Bronchial epithelial cell (primary cell): ENCODE results near the gene MYH11. TPM values are rescaled to one million over a fixed set of nuclear protein-coding genes. Genes with fewer than 3 reads are reported as not detected.
A peak's percentile ranks its signal among the peaks of the same experiment; 100 is the strongest.

Experiments
- DNase-seq: peaks from one replicate; pipeline ENCODE4 v3.0.0-alpha.2; 2010; ENCODE audit warnings: low read depth
- FAIRE-seq: peaks from 2 replicates; lab custom pipeline; 2011; peaks lifted over from hg19 to GRCh38; lab: Jason Lieb, UNC
- H3K27me3 ChIP-seq: 2 replicates; pipeline ENCODE4 v1.5.1; 2011; ENCODE audit warnings: low read length; ENCODE audit not compliant: control insufficient read depth, insufficient read depth
- H3K36me3 ChIP-seq: 2 replicates; pipeline ENCODE4 v1.5.1; 2011; ENCODE audit warnings: low read length; ENCODE audit not compliant: control insufficient read depth, insufficient read depth
- H3K4me3 ChIP-seq: 2 replicates; pipeline ENCODE4 v1.5.1; 2011; ENCODE audit warnings: mild to moderate bottlenecking, low read depth, low read length, control low read depth
- total RNA-seq: library from RNA; depleted of rRNA; stranded (reverse); fragments of >200 nt; gene quantifications from 2 replicates; pipeline ENCODE4 v1.2.1, GENCODE V29; 2014
- TF ChIP-seq, protein P1 (sequence below): IDR thresholded peaks from 2 replicates; pipeline ENCODE4 v1.5.1; 2011; ENCODE audit warnings: mild to moderate bottlenecking, moderate library complexity, low read length, control low read depth, inconsistent platforms; ENCODE audit not compliant: insufficient read depth, severe bottlenecking

The MYH11 gene
- total RNA-seq, 1 donor from 2014 or later: under 0.01 TPM

DNA sequence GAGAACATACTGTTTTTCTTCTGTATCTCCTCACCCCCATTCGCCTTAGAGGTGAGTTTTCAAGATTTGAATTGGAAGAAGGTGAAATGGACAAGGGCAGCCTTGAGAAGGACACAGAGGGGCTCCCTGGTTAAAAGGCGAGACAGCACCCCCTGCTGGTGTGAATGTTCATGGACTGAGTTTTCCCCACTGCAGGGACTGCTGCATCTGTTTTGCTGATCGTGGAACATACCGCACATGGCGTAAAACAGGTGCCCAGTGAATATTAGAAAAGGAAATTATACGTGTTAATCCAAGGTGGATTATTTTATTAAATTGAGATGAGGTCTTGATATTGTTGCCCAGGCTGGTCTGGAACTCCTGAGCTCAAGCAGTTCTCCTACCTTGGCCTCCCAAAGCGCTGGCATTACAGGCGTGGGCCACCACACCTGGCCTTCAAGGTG is 152.3 kb downstream of the MYH11 start:
- Histone ChIP-seq H3K36me3 (peaks cover 20% of the 10 kb centered on the region), H3K4me3 (no peak overlapping the region), H3K27me3 (no peaks in the 10 kb centered on the region)
- FAIRE-seq: no peak
- DNase-seq: peak; percentile 50
- TF ChIP-seq, protein P1, sequence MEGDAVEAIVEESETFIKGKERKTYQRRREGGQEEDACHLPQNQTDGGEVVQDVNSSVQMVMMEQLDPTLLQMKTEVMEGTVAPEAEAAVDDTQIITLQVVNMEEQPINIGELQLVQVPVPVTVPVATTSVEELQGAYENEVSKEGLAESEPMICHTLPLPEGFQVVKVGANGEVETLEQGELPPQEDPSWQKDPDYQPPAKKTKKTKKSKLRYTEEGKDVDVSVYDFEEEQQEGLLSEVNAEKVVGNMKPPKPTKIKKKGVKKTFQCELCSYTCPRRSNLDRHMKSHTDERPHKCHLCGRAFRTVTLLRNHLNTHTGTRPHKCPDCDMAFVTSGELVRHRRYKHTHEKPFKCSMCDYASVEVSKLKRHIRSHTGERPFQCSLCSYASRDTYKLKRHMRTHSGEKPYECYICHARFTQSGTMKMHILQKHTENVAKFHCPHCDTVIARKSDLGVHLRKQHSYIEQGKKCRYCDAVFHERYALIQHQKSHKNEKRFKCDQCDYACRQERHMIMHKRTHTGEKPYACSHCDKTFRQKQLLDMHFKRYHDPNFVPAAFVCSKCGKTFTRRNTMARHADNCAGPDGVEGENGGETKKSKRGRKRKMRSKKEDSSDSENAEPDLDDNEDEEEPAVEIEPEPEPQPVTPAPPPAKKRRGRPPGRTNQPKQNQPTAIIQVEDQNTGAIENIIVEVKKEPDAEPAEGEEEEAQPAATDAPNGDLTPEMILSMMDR: peak; percentile 83

DNA sequence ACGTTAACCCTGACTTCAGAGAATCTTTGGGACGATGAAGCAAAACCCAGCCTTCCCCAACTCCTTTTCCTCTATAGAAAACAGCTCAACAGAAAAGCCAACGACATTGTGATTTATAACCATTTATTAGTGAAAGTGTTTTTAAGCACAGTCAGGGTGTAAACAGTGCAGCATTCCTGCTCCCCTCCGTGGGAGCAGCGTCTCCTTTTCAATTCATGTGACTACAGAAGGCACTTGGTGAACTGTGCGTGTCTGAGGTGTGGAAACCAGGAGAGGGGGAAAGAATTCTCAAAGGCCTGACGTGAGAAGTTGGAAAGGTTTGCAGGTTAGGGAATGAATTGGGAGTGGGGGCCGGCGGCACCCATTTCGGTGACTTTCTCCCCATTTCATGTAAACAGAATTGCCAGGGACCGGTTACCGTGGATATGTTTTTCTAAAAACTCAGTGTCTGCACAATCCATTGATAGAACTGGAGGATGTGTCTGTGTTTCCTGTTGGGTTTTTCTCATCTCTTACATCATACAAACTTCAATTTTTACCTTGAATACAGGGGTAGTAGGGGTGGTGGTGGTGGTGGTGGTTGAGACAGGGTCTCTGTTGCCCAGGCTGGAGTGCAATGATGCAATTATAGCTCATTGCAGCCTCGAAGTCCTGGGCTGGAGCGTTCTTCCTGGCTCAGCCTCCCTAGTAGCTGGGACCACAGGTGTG is 153.6 kb downstream of the MYH11 start:
- H3K36me3 ChIP-seq: peaks cover 22% of the 10 kb centered on the region
- H3K4me3 ChIP-seq: no peak overlapping the region
- FAIRE-seq (no peak), DNase-seq (no peak)
- TF ChIP-seq, protein P1: no peak
- H3K27me3 ChIP-seq: no peaks in the 10 kb centered on the region

DNA sequence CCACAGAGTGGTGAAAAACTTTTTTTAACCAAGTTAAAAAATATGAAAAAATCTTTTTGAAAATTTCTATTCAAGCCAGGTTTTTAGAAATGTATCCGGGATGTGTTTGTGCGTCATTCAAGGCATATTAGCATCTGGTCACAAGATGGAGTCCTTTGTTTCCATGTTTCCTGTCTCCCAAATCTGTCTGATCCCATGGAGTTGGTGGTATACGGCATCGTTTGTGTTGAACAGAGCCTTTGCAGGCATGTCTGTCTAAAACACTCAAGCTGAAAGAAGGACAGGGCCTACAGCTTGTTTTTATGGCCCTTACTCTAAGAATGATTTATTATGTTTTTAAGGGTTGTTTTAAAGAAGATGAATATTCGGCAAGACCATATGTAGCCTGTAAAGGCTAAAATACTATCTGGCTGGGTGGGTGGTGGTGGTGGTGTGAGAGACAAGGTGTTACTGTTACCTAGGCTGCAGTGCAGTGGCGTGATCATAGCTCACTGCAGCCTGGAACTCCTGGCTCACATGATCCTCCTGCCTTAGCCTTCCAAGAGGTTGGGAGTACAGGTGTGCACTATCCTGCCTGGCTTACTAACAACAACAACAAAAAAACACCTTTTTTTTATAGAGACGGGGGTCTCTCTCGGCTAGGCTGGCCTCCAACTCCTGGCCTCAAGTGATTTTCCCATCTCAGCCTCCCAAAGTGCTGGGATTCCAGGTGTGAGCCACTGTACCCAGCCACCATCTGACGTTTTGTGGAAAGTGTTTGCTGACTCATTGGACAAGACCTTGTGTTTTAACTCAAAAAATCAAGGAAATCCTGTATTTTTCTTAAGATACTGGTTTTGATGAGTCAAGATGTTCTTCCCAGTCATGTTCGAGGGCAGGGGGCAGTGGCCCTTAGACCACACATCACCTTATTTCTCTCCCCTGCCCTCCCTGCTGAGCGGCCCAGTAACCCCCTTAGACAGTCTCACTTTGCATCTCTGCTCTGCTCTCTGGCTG is 154.6 kb downstream of the MYH11 start:
- TF ChIP-seq, protein P1: no peak
- FAIRE-seq: no peak
- Histone ChIP-seq H3K36me3 (peaks cover 22% of the 10 kb centered on the region), H3K27me3 (no peaks in the 10 kb centered on the region), H3K4me3 (no peak overlapping the region)
- no peak for DNase-seq

DNA sequence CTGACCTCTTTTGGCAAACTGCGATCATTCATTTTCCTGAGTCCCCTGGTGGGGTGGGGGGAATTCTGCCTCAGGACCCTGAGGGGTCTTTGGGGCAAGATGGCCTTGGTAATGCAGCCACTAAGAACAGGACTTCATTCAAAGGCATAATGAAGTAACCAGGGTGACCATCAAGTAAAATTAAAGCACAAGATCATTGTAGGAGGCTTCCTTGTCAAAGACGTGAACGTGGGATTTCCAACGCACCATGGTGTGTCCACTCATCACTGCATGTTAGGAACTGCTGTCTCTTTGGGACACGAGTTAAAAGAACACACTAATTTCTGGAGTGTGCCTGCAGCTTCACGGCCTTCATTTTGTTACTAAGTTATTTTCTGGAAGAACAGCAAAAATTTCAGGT is 155.5 kb downstream of the MYH11 start:
- H3K4me3 ChIP-seq: no peak overlapping the region
- H3K36me3 ChIP-seq: peaks cover 27% of the 10 kb centered on the region
- no peaks in the 10 kb centered on the region for H3K27me3 ChIP-seq
- FAIRE-seq (peak; percentile 40), DNase-seq (no peak)
- TF ChIP-seq, protein P1: no peak

DNA sequence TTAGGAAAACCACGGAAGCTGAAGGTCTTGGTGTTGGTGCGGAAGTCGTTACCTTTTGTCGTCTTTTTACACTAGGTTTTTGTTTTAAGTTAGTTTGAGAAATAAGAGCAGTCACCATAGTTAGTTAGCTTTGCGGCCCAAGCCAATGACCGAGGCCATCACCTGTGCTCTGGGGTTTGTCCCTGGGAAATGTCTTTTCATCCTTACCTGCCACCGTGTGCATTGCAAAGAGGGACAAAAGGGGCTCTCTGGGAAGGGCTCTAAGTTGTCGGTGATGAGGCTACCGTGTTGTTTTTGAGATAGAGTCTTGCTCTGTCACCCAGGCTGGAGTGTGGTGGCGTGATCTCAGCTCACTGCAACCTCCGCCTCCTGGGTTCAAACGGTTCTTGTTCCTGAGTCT is 157.0 kb downstream of the MYH11 start:
- TF ChIP-seq, protein P1: no peak
- FAIRE-seq (no peak), DNase-seq (no peak)
- Histone ChIP-seq H3K36me3 (peaks cover 29% of the 10 kb centered on the region), H3K4me3 (no peak overlapping the region), H3K27me3 (no peaks in the 10 kb centered on the region)
